Muscle layer of colon (tissue), 2 donors: ENCODE data around the gene CPXM1.
"Not testable (repeated sequence)": the region's sequence is repeated elsewhere in the genome, so short reads cannot be mapped to it uniquely, and the experiment has no call there.

Experiments used
- H3K27ac ChIP-seq: one replicate; pipeline ENCODE4 v1.7.0; 2013; ENCODE audit warnings: low read depth, mild to moderate bottlenecking, low read length, moderate library complexity
- H3K27me3 ChIP-seq, 2 donors: one replicate each; pipeline ENCODE4 v1.7.0; 2013; ENCODE audit warnings: low read length in 2 of 2, mild to moderate bottlenecking in 2 of 2; ENCODE audit not compliant: insufficient read depth in 2 of 2, control insufficient read depth in 1 of 2
- H3K36me3 ChIP-seq: one replicate; pipeline ENCODE4 v1.7.0; 2013; ENCODE audit warnings: mild to moderate bottlenecking, low read length; ENCODE audit not compliant: insufficient read depth
- H3K4me1 ChIP-seq: one replicate; pipeline ENCODE4 v1.7.0; 2013; ENCODE audit warnings: mild to moderate bottlenecking, low read length; ENCODE audit not compliant: insufficient read depth
- H3K4me3 ChIP-seq, 2 donors: one replicate each; pipeline ENCODE4 v1.7.0; 2013; ENCODE audit warnings: low read length in 2 of 2, low read depth in 1 of 2, mild to moderate bottlenecking in 1 of 2, moderate library complexity in 1 of 2
- H3K9ac ChIP-seq: one replicate; pipeline ENCODE4 v1.7.0; 2013; ENCODE audit warnings: low read length
- H3K9me3 ChIP-seq: one replicate; pipeline ENCODE4 v1.7.0; 2013; ENCODE audit warnings: mild to moderate bottlenecking, low read length
- donor health status: abdominal sarcoma.
- donor health status: Adenocarcinoma of cecum.

Gene CPXM1

DNA sequence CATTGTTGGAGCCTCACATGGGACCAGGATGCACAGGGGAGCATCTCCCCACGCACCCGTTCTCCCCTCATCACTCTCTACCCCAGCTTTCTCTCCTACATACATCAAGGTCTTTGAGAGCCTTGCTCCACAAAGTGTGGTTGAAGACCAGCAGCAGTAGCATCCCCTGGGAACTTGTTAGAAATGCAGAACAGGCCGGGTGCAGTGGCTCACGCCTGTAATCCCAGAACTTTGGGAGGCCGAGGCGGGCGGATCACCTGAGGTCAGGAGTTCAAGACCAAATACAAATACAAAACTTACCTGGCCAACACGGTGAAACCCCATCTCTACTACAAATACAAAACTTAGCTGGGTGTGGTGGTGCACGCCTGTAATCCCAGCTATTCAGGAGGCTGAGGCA, 7.5 kb upstream of the CPXM1 start:
- not testable (repeated sequence) for H3K4me3 ChIP-seq, H3K9ac ChIP-seq, H3K27ac ChIP-seq, H3K36me3 ChIP-seq, H3K9me3 ChIP-seq, H3K4me1 ChIP-seq
- H3K27me3 ChIP-seq: peaks cover 0 to 29% of the 10 kb centered on the region in 2 donors

GRCh38 chr20:2807019-2807418, 6.6 kb upstream of the CPXM1 start:
- Histone ChIP-seq H3K27ac (no peak overlapping the region), H3K9ac (no peak overlapping the region), H3K4me1 (no peaks in the 10 kb centered on the region), H3K4me3 (no peak overlapping the region), H3K36me3 (no peaks in the 10 kb centered on the region), H3K27me3 (peaks cover 0 to 33% of the 10 kb centered on the region in 2 donors), H3K9me3 (no peaks in the 10 kb centered on the region)

DNA sequence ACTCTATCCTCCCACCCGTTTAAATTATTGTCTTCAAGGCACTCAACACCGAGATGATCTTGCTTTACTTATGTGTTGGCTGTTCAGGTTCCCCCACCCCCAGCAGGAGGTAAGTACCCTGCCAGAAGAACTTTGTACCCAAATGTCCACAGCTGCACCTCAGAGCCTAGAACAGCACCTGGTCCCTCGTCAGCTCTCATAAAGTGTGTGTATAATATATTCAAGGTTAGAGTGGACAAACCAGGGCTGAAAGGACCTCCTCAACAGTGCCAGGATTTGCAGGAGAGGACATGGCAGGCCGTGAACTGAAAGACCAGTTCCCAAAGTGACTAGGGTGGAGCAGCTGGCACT, 5.9 kb upstream of the CPXM1 start:
- Histone ChIP-seq H3K36me3 (no peaks in the 10 kb centered on the region), H3K9ac (no peak overlapping the region), H3K4me1 (no peaks in the 10 kb centered on the region), H3K27me3 (peaks cover 0 to 40% of the 10 kb centered on the region in 2 donors), H3K9me3 (no peaks in the 10 kb centered on the region), H3K4me3 (no peak overlapping the region), H3K27ac (no peak overlapping the region)

- Histone ChIP-seq H3K4me1 (no peaks in the 10 kb centered on the region), H3K9me3 (no peaks in the 10 kb centered on the region), H3K27me3 (peaks cover 0 to 45% of the 10 kb centered on the region in 2 donors), H3K36me3 (no peaks in the 10 kb centered on the region), H3K4me3 (no peak overlapping the region), H3K9ac (no peak overlapping the region), H3K27ac (no peak overlapping the region)
Measured at GRCh38 chr20:2805689-2806350, 5.4 kb upstream of the CPXM1 start.

DNA sequence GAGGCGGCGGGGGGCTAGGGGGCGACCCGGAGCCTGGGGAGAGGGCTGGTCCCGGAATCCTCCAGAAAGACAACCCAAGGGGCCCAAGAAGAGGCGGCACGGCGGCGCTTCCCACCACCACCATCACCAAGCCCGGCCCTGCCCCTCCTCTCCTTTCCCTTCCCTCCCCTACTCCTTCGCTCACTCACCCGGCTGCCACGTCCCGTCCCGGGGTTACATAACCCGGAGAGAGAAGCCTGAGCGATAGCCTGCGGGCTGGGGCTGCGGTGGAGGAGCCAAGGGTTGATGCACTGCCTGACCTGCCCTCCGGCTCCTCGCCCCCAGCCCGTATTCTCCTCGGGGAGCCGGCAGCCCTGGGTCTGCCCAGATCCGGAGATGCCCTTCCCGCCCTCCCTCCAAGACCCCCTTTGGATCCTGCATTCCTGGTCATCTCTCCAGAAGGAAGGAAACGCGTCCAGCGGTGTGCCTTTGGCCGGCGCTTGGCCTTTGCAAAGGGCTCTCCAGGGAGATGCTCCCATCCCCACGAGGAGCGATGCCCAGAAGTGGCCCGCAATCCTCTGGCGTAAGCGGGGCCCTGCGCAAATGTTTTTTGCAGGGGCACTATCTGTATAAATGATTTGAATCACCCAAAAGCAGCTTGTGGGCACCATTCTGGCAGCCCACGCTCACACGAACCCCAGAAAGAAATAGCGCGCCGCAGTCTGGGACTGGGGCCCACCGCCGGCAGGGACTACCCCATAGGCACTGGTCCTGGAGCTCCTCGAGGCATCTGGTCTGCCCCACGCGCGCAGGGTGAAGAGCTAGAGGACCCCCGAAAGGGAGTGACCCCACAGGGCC, 4.6 kb upstream of the CPXM1 start:
- no peak overlapping the region for H3K4me3 ChIP-seq
- H3K27ac ChIP-seq: no peak overlapping the region
- peaks cover under 1 to 53% of the 10 kb centered on the region in 2 donors for H3K27me3 ChIP-seq
- no peaks in the 10 kb centered on the region for H3K4me1 ChIP-seq
- H3K9ac ChIP-seq: no peak overlapping the region
- H3K9me3 ChIP-seq: no peaks in the 10 kb centered on the region
- H3K36me3 ChIP-seq: no peaks in the 10 kb centered on the region

GRCh38 chr20:2804041-2804828, 3.8 kb upstream of the CPXM1 start:
- no peak overlapping the region for H3K9ac ChIP-seq
- peaks cover 5 to 61% of the 10 kb centered on the region in 2 donors for H3K27me3 ChIP-seq
- no peaks in the 10 kb centered on the region for H3K9me3 ChIP-seq
- no peaks in the 10 kb centered on the region for H3K36me3 ChIP-seq
- H3K4me3 ChIP-seq: no peak overlapping the region
- H3K27ac ChIP-seq: no peak overlapping the region
- H3K4me1 ChIP-seq: no peaks in the 10 kb centered on the region

DNA sequence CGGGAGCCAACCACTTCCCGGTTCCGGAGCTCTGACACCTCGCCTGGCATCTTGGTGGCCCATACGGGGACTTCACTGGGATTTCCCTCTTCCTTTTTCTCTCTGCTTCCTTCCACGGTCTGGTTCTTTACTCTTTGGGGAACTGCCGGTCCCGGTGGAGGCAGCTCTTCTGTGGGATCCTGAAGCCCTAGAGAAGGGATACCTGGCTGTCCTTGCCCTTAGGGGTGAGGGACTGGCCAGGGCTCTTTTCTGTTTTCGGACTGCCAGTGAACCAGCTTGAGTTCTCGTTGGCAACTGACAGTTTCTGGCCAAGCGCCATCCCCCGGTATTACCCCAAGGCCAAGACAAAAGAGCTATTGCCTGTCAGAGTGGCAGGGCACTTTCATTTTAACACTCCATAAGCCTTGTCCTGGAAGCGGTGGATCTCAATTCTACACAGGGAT, 880 bp upstream of the CPXM1 start:
- Histone ChIP-seq H3K27ac (no peak overlapping the region), H3K4me1 (no peaks in the 10 kb centered on the region), H3K9ac (no peak overlapping the region), H3K27me3 (peaks cover 5 to 60% of the 10 kb centered on the region in 2 donors), H3K9me3 (no peaks in the 10 kb centered on the region), H3K4me3 (no peak overlapping the region), H3K36me3 (no peaks in the 10 kb centered on the region)

GRCh38 chr20:2799688-2800520, 523 bp downstream of the CPXM1 start:
- Histone ChIP-seq H3K27me3 (peaks cover 5 to 51% of the 10 kb centered on the region in 2 donors), H3K9ac (no peak overlapping the region), H3K9me3 (no peaks in the 10 kb centered on the region), H3K36me3 (no peaks in the 10 kb centered on the region), H3K4me1 (no peaks in the 10 kb centered on the region), H3K27ac (no peak overlapping the region), H3K4me3 (peak overlapping the region; percentile 14 to 49)

GRCh38 chr20:2799271-2799670, 1.2 kb downstream of the CPXM1 start:
- Histone ChIP-seq H3K9me3 (no peaks in the 10 kb centered on the region), H3K36me3 (no peaks in the 10 kb centered on the region), H3K27ac (no peak overlapping the region), H3K9ac (no peak overlapping the region), H3K4me3 (peak overlapping the region in 1 of 2 donors; percentile 49), H3K27me3 (peaks cover 5 to 51% of the 10 kb centered on the region in 2 donors), H3K4me1 (no peaks in the 10 kb centered on the region)

GRCh38 chr20:2798814-2799213, 1.6 kb downstream of the CPXM1 start:
- H3K9me3 ChIP-seq: no peaks in the 10 kb centered on the region
- no peak overlapping the region for H3K9ac ChIP-seq
- H3K36me3 ChIP-seq: no peaks in the 10 kb centered on the region
- no peak overlapping the region for H3K27ac ChIP-seq
- H3K4me3 ChIP-seq: no peak overlapping the region
- peaks cover 5 to 47% of the 10 kb centered on the region in 2 donors for H3K27me3 ChIP-seq
- H3K4me1 ChIP-seq: no peaks in the 10 kb centered on the region
